Measurements from ENCODE around the gene SERGEF. TPM values are rescaled to one million over a fixed set of nuclear protein-coding genes. Genes with fewer than 3 reads are reported as not detected.
A peak's percentile ranks its signal among the peaks of the same experiment; 100 is the strongest.

SERGEF gene
- total RNA-seq, 2 donors from 2014 or later: 23.2 to 36.2 TPM

- no peaks in the 10 kb centered on the region for H3K27me3 ChIP-seq
- intact Hi-C loops (cut with DNase I): no loop called here
- H3K36me3 ChIP-seq: no peaks in the 10 kb centered on the region
- H3K9me3 ChIP-seq: no peaks in the 10 kb centered on the region
- no peak overlapping the region for H3K27ac ChIP-seq
- H3K9ac ChIP-seq (ENCODE audit: low read depth in 2 of 2, low read length in 2 of 2): no peak overlapping the region
- no peak for DNase-seq
- H3K4me1 ChIP-seq: no peaks in the 10 kb centered on the region
- H3K4me3 ChIP-seq: no peak overlapping the region
- no peak for TF ChIP-seq CTCF (IDR thresholded peaks at IDR 0.05)
Observed at GRCh38 chr11:18016789-18017188, 3.9 kb upstream of the SERGEF start.

- TF ChIP-seq CTCF (IDR thresholded peaks at IDR 0.05): no peak
- no peak for DNase-seq
- Histone ChIP-seq H3K4me3 (no peak overlapping the region), H3K27ac (no peak overlapping the region), H3K36me3 (no peaks in the 10 kb centered on the region), H3K4me1 (no peaks in the 10 kb centered on the region), H3K9ac (ENCODE audit: low read depth in 2 of 2, low read length in 2 of 2) (no peak overlapping the region), H3K9me3 (no peaks in the 10 kb centered on the region), H3K27me3 (no peaks in the 10 kb centered on the region)
- intact Hi-C loops (cut with DNase I): no loop called here
Observed at GRCh38 chr11:18014876-18015275, 2.0 kb upstream of the SERGEF start.

- TF ChIP-seq CTCF (IDR thresholded peaks at IDR 0.05): no peak
- intact Hi-C loops (cut with DNase I): no loop called here
- Histone ChIP-seq H3K27ac (peak overlapping the region; percentile 84), H3K9ac (ENCODE audit: low read depth in 2 of 2, low read length in 2 of 2) (peak overlapping the region; percentile 77 to 92), H3K36me3 (no peaks in the 10 kb centered on the region), H3K27me3 (no peaks in the 10 kb centered on the region), H3K9me3 (no peaks in the 10 kb centered on the region), H3K4me1 (no peaks in the 10 kb centered on the region), H3K4me3 (peak overlapping the region; percentile 84)
- peak; percentile 27 for DNase-seq
Observed at GRCh38 chr11:18013790-18014507, 1.1 kb upstream of the SERGEF start.

- no peak for TF ChIP-seq CTCF (IDR thresholded peaks at IDR 0.05)
- peak overlapping the region; percentile 84 for H3K27ac ChIP-seq
- H3K27me3 ChIP-seq: no peaks in the 10 kb centered on the region
- no peaks in the 10 kb centered on the region for H3K36me3 ChIP-seq
- DNase-seq: peak; percentile 35
- intact Hi-C loops (cut with DNase I): no loop called here
- peak overlapping the region; percentile 84 for H3K4me3 ChIP-seq
- H3K9ac ChIP-seq (ENCODE audit: low read depth in 2 of 2, low read length in 2 of 2): peak overlapping the region; percentile 66 to 71
- H3K9me3 ChIP-seq: no peaks in the 10 kb centered on the region
- H3K4me1 ChIP-seq: no peaks in the 10 kb centered on the region
Observed at GRCh38 chr11:18012122-18012905, 533 bp downstream of the SERGEF start.

- intact Hi-C loops (cut with DNase I): no loop called here
- peak overlapping the region; percentile 84 for H3K4me3 ChIP-seq
- no peak overlapping the region for H3K27ac ChIP-seq
Observed at GRCh38 chr11:18011633-18012032, 1.2 kb downstream of the SERGEF start.

More at GRCh38 chr11:18011633-18012032, 1.2 kb downstream of the SERGEF start:
- Histone ChIP-seq H3K4me1 (no peaks in the 10 kb centered on the region), H3K9ac (ENCODE audit: low read depth in 2 of 2, low read length in 2 of 2) (no peak overlapping the region), H3K36me3 (no peaks in the 10 kb centered on the region), H3K9me3 (no peaks in the 10 kb centered on the region), H3K27me3 (no peaks in the 10 kb centered on the region)
- DNase-seq: peak; percentile 20
- TF ChIP-seq CTCF (IDR thresholded peaks at IDR 0.05): no peak
